Lower lobe of right lung (tissue), 2 donors: ENCODE measurements around the gene METTL25. TPM values are rescaled to one million over a fixed set of nuclear protein-coding genes. Genes with fewer than 3 reads are reported as not detected.
"Not testable (repeated sequence)": the region's sequence is repeated elsewhere in the genome, so short reads cannot be mapped to it uniquely, and the experiment has no call there.

ENCODE experiments used
- ATAC-seq, 2 donors: fragments of 200-7000 bp; cut with Tn5 transposase; one replicate each; pipeline ENCODE4 v1.9.1; 2020 to 2022; ENCODE audit warnings: mild to moderate bottlenecking in 2 of 2, moderate library complexity in 2 of 2
- DNase-seq: peaks from one replicate; pipeline ENCODE4 v3.0.0-alpha.2; 2020
- H3K27ac ChIP-seq: fragments of 200-600 bp; one replicate; pipeline ENCODE4 v1.8.0; 2022
- H3K27me3 ChIP-seq: fragments of 200-600 bp; one replicate; pipeline ENCODE4 v1.8.0; 2022; ENCODE audit warnings: low read depth
- H3K36me3 ChIP-seq: fragments of 200-600 bp; one replicate; pipeline ENCODE4 v1.8.0; 2022; ENCODE audit warnings: mild to moderate bottlenecking
- H3K4me1 ChIP-seq: fragments of 200-600 bp; one replicate; pipeline ENCODE4 v1.8.0; 2022
- H3K4me3 ChIP-seq: fragments of 200-600 bp; one replicate; pipeline ENCODE4 v1.8.0; 2022; ENCODE audit warnings: mild to moderate bottlenecking
- H3K9me3 ChIP-seq: fragments of 200-600 bp; one replicate; pipeline ENCODE4 v1.8.0; 2022
- intact Hi-C: fragments of 100-400 bp; cut with DNase I; formaldehyde crosslinking; loops from one replicate; pipeline ENCODE4 v1.11.0; 2022
- total RNA-seq: library from RNA; stranded (reverse); fragmentation: NEBNext Ultra II Directional; extraction: Animal tissue kit (Norgen Biotek cat#: 25700); gene quantifications from one replicate; pipeline ENCODE4 v1.2.1, GENCODE V29; 2021
- TF ChIP-seq, protein P1 (sequence below): fragments of 200-600 bp; IDR thresholded peaks from one replicate; pipeline ENCODE4 v1.8.0; 2022; ENCODE audit warnings: antibody characterized with exemption, mild to moderate bottlenecking
- donor health status: DM: no; HTN: yes; CAD: no; lungs with severe emphysema.

Gene METTL25
- total RNA-seq, 1 donor from 2014 or later: 15.7 TPM

GRCh38 chr12:82359115-82359478 is 768 bp downstream of the METTL25 start:
- intact Hi-C loops: no loop called here
- Histone ChIP-seq H3K4me3 (peak overlapping the region; percentile 85), H3K9me3 (no peaks in the 10 kb centered on the region), H3K4me1 (peaks cover 27% of the 10 kb centered on the region), H3K36me3 (peaks cover 28% of the 10 kb centered on the region), H3K27me3 (no peaks in the 10 kb centered on the region), H3K27ac (peak overlapping the region; percentile 96)
- peak in 1 of 2 donors; percentile 28 for ATAC-seq
- no peak for DNase-seq
- TF ChIP-seq, protein P1, sequence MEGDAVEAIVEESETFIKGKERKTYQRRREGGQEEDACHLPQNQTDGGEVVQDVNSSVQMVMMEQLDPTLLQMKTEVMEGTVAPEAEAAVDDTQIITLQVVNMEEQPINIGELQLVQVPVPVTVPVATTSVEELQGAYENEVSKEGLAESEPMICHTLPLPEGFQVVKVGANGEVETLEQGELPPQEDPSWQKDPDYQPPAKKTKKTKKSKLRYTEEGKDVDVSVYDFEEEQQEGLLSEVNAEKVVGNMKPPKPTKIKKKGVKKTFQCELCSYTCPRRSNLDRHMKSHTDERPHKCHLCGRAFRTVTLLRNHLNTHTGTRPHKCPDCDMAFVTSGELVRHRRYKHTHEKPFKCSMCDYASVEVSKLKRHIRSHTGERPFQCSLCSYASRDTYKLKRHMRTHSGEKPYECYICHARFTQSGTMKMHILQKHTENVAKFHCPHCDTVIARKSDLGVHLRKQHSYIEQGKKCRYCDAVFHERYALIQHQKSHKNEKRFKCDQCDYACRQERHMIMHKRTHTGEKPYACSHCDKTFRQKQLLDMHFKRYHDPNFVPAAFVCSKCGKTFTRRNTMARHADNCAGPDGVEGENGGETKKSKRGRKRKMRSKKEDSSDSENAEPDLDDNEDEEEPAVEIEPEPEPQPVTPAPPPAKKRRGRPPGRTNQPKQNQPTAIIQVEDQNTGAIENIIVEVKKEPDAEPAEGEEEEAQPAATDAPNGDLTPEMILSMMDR: no peak

DNA sequence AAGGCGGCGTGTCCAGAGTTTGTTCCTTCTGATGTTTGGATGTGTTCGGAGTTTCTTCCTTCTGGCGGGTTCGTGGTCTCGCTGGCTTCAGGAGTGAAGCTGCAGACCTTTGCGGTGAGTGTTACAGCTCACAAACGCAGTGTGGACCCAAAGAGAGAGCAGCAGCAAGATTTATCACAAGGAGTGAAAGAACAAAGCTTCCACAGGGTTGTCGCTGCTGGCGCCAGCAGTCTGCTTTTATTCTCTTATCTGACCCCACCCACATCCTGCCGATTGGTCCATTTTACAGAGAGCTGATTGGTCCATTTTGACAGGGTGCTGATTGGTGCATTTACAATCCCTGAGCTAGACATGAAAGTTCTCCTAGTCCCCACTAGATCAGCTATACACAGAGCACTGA is 2.5 kb downstream of the METTL25 start:
- H3K4me1 ChIP-seq: peaks cover 30% of the 10 kb centered on the region
- ATAC-seq, intact Hi-C loops: not testable (repeated sequence)

GRCh38 chr12:82361461-82361915 is 3.2 kb downstream of the METTL25 start:
- no peak overlapping the region for H3K27ac ChIP-seq
- H3K4me1 ChIP-seq: peaks cover 25% of the 10 kb centered on the region
- H3K36me3 ChIP-seq: peaks cover 4% of the 10 kb centered on the region
- intact Hi-C loops: no loop called here
- TF ChIP-seq, protein P1: no peak
- no peak overlapping the region for H3K4me3 ChIP-seq
- ATAC-seq (no peak), DNase-seq (no peak)
- no peaks in the 10 kb centered on the region for H3K9me3 ChIP-seq
- H3K27me3 ChIP-seq: no peaks in the 10 kb centered on the region

More for the DNA sequence above, 2.5 kb downstream of the METTL25 start:
- H3K27ac ChIP-seq, H3K9me3 ChIP-seq, H3K4me3 ChIP-seq, H3K27me3 ChIP-seq, DNase-seq: not testable (repeated sequence)
- H3K36me3 ChIP-seq: peaks cover 11% of the 10 kb centered on the region

GRCh38 chr12:82363990-82364389 is 5.7 kb downstream of the METTL25 start:
- DNase-seq: no peak
- no peak overlapping the region for H3K4me3 ChIP-seq
- no peak overlapping the region for H3K27ac ChIP-seq
- TF ChIP-seq, protein P1: no peak
- H3K9me3 ChIP-seq: no peaks in the 10 kb centered on the region
- intact Hi-C loops: no loop called here
- H3K36me3 ChIP-seq: no peaks in the 10 kb centered on the region
- no peak for ATAC-seq
- H3K27me3 ChIP-seq: no peaks in the 10 kb centered on the region
- peaks cover 15% of the 10 kb centered on the region for H3K4me1 ChIP-seq

DNA sequence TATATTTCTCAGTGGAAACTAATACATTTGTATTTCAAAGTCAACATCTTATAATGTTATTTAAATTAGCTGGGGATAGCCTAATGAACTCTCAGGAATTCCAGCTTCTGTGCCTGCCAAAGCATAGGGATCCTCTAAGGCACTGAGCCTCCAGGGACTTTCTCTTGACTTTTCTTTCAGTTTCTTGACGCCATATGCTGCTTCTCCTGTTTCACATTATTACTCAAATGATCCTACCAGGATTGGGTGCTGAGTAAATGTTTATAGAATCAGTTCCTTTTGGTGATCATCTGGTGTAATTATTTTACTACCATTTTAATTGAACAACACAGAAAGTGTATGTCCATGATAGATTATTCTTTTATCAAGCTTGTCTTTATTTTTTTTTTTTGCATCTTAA is 7.9 kb downstream of the METTL25 start:
- intact Hi-C loops: no loop called here
- ATAC-seq (no peak), DNase-seq (no peak)

GRCh38 chr12:82375201-82375600 is 16.9 kb downstream of the METTL25 start:
- Histone ChIP-seq H3K4me3 (no peak overlapping the region), H3K36me3 (no peaks in the 10 kb centered on the region), H3K27me3 (no peaks in the 10 kb centered on the region), H3K9me3 (peaks cover 5% of the 10 kb centered on the region), H3K4me1 (no peaks in the 10 kb centered on the region), H3K27ac (no peak overlapping the region)
- intact Hi-C loops: no loop called here
- no peak for ATAC-seq
- TF ChIP-seq, protein P1: no peak
- no peak for DNase-seq

More for the DNA sequence above, 7.9 kb downstream of the METTL25 start:
- H3K9me3 ChIP-seq: no peaks in the 10 kb centered on the region
- no peaks in the 10 kb centered on the region for H3K36me3 ChIP-seq
- H3K4me1 ChIP-seq: peaks cover 3% of the 10 kb centered on the region
- H3K4me3 ChIP-seq: no peak overlapping the region
- H3K27ac ChIP-seq: no peak overlapping the region
- no peaks in the 10 kb centered on the region for H3K27me3 ChIP-seq
- TF ChIP-seq, protein P1: no peak
